Stimulated activated CD8-positive, alpha-beta memory T cell treated with anti-CD3 and anti-CD28 coated beads, Interleukin-12 subunit alpha, Interleukin-12 subunit beta, amount 100 ng/mL, for 24 hours (primary cell): ENCODE measurements around the gene HLA-DPA1.

ENCODE experiments used
- DNase-seq: peaks from one replicate; pipeline ENCODE4 v3.0.0-alpha.2; 2020; ENCODE audit errors: extremely low read depth

Gene HLA-DPA1

DNA sequence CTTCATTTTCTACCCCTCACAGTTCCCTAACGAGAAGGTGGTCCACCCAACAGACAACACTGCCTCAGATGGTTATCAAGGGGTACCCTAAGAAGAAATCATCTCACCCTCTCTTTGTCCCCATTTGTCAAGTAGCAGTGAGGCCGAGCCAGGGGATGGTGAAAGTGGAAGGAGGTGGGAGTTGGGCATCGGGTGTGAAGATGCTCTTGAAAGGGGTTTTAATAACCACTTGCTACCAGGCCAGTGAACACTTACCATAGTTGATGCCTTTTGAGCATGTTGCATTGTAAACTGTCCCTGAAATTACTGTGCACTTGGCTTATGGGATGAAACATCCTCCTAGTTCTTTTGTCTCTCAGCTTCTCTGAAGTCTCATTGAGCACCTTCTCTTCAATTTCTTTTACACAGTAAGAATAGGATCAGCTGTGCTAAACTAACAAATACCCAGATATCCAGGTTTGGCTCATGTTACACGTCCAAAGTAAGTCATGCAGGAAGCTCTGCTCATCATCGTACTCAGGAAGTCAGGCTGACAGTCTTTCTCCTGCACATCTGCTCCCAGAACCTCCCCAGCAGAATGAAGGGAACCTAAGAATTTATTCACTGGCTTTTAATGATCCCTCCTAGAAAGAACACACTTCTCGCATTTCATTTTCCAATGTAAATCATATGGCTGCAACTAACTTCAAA is 15.6 kb upstream of the HLA-DPA1 start:
- DNase-seq = no peak

DNA sequence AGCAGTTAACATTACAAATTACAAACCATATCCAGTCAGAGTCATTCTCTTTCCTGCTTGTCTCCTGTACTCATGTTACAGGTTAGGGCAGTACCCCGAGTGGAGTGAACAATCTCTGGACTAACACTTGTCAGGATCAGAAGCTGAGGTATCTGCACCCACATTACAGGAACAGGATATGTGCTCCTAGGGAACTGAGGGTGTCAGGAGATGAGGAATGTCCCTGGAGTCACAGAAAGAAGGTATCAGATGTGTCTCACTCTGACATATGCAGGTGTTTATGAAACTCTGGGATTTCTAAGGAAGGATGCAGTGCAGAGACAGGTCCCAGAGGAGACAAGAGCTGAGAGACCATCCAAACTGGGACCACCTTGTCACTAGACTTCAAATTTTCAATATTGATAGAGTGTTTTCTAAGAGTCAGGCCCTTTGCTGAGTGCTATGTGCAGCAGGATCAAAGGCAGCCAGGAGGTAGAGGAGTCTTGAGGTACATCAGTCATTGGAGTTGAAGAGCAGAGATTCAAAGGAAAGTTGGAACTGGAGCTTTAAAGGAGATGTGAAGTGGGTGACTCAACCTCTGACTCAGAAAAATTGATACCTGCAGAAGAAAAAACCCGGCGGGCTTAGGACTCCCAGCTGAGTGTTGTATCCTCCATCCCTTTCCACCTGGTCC is 14.9 kb upstream of the HLA-DPA1 start:
- no peak for DNase-seq

- no peak for DNase-seq
Observed at GRCh38 chr6:33085627-33086026, 12.2 kb upstream of the HLA-DPA1 start.

DNA sequence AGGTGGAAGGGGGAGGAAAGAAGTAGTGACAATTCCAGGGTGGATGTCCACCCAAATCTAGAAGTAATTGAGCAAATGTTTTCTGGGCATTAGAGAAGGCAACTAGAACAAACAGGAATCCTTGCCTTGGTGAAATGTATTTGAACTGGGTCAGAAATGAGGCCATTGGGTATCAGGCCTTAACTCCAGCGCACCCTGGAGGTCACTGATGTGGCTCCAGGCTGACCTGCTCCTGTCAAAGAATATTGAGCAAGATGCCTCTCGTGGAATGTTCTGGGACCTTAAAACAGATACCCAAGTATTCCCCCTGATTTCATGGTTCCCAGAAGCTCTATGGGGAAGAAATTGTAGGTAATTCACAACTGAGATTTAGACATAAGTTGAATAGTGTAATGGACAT is 9.3 kb upstream of the HLA-DPA1 start:
- DNase-seq = no peak

GRCh38 chr6:33081098-33081824 is 7.8 kb upstream of the HLA-DPA1 start:
- DNase-seq = no peak

DNA sequence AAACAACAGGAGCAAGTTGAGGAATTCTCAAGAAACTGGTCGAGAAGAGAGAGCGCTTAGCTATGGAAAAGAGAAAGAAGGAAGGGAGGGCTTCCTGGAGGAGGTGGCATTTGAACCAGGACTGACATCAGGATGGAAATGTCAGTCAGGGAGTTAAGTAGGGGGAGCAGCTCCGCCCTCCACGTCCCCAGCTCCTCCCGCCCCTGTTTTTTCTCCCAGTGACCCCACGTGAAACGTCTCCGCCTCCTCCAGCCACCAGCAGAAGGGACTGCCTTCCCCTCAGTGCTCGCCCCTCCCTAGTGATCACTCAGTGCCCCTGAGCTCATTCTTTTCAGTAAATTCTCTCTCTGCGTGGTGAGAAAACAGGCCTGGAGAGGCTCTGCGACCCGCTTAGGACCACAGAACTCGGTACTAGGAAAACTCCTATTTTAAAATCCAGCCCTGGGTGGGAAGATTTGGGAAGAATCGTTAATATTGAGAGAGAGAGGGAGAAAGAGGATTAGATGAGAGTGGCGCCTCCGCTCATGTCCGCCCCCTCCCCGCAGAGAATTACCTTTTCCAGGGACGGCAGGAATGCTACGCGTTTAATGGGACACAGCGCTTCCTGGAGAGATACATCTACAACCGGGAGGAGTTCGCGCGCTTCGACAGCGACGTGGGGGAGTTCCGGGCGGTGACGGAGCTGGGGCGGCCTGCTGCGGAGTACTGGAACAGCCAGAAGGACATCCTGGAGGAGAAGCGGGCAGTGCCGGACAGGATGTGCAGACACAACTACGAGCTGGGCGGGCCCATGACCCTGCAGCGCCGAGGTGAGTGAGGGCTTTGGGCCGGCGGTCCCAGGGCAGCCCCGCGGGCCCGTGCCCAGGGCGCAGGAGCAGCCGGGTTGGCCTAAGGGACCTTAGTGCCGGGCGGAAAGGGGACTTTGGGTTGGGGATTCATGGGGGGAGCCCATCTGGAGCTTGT is 7.0 kb upstream of the HLA-DPA1 start:
- no peak for DNase-seq

DNA sequence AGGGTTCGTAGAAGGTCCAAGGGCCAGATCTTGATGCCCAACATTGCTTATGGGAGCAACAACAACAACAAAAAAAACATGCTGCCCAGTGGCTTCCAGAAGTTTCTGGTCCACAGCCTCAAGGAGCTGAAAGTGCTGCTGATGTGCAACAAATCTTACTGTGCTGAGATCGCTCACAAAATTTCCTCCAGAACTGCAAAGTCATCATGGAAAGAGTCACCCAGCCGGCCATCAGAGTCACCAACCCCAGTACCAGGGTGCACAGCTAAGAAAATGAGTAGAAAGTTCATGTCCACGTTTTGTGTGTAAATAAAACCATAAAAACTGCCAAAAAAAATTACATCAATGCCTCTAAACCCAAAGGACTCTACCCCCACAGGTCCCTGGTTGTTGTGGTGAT is 6.1 kb upstream of the HLA-DPA1 start:
- DNase-seq = no peak

DNA sequence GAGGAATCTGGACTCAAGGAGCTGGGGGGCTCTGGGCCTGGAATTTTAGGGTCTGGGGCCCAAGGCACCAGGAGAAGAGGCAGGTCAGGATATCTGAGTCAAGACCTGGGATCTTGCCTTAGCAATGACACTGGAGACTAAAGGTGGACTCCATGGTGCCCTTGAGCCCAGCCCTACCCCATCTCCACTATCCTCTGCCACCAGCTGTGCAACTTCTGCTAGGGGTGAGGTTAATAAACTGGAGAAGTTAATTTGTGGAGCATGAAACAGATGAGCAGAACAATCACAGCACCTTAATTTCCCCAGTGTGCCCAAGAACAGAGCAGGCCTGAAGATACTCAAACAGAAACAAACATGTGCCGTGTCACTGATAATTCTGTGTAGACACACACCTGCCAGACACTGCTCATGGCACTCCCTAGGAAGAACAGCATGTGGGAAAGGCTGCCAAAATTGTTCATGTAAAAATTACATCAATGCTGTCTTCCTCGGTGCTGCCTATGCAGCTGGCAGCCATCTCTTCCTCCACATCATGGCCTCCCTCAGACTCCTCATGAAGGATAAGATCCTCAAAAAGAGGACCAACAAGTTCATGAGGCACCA is 5.6 kb upstream of the HLA-DPA1 start:
- DNase-seq = no peak

- DNase-seq = no peak
Observed at GRCh38 chr6:33078442-33078841, 5.0 kb upstream of the HLA-DPA1 start.

DNA sequence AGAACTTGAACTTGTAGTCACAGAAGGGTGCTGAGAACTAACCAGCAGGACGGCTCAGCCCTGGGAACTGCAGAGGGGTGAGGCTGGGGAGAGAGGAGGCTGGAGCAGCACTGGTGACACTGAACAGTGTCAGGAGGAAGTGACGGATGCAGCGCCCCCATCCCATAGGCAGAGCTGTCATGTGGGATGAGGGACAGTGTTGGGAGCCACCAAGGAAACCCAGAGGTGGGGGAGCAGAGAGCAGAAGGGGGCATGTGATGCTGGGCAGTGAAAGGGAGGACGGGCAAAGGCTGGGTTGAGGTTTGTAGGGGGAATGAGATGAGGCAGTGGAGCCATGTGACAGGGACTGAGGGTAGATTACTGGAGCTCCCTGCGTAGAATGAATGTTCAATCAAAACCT is 4.5 kb upstream of the HLA-DPA1 start:
- no peak for DNase-seq

- no peak for DNase-seq
Observed at GRCh38 chr6:33076406-33076934, 3.0 kb upstream of the HLA-DPA1 start.

DNA sequence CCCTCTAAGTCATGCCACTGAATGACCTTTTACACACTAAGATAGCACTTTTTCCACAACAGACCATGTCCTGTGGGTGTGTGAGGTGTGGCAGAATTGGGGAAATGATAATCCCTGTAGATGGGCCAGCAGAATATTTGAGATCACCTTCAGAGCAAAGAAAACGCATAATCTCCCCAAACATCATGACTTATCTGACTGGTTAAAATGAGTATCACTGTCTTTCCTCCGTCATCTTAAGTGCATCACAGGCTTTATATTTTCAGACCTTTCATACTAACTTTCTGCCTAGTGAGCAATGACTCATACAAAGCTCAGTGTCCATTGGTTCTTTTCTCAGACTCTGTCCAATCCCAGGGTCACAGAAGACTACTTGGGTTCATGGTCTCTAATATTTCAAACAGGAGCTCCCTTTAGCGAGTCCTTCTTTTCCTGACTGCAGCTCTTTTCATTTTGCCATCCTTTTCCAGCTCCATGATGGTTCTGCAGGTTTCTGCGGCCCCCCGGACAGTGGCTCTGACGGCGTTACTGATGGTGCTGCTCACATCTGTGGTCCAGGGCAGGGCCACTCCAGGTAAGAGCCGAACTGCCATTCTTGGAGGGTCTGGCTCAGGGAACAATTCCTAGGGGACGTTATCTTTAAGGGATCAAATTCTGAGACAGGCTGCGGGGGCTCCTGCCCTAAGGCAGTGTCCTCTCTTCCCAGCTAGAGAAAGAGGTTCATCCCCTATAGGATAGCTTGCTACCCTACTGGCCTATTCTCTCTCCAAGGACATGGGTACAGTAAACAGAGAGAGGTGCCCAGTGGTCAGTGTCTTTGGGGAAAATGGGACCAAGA is 2.3 kb upstream of the HLA-DPA1 start, which contains the start of gene HLA-DPB1:
Gene HLA-DPB1 (plus strand): TSS at position 423 of the 838 bp plus-strand sequence. CDS start 52 bp downstream, at position 475.
- DNase-seq = no peak

GRCh38 chr6:33075208-33075567 is 1.7 kb upstream of the HLA-DPA1 start:
- no peak for DNase-seq

DNA sequence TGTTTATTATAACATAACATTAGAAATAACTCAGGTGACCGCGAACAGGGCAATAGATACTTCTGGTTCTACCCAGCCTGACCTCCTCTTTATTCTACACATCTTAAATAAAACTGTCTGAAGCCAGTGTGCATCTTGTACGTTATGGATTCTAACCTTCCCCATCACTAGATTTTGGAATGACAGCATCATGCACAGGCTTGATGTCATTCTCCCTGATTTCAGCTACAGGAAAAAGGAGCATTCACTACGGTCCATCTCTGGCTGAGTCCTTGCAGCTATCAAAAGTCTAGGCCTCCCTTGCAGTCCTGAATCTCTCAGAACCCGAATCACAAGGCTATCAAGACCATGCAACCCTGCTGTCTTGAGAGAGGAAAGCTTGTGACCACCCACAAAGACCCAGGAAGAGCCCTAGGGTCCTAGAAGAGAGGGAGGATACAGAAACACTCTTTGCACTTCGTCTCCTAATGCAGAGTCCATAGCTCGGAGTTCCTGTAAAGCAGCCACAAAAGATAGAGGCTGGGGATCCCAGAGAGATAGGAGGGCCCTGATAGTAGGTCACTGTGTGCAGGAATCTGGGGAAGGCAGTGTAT is 845 bp downstream of the HLA-DPA1 start:
- no peak for DNase-seq

GRCh38 chr6:33071569-33071968 is 1.9 kb downstream of the HLA-DPA1 start:
- DNase-seq = no peak

DNA sequence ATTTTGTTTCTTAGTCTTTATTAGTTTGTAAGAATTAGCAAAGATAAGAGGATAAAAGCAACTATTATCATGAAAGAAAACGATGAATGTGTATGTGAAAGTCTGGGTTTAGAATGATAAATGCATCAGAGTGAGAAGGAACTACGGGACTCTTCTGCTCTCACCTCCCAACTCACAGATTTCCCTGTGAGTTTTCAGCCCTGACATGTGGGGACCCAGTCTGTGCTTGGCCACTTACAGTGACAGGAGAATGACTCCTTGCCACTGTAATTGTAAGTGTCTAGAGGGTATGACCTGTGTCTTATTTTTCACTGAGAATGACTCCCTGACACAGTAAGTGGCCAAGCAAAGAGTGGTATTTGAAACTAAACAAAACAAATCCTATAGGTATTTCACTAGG is 2.5 kb downstream of the HLA-DPA1 start:
- no peak for DNase-seq

- no peak for DNase-seq
Observed at GRCh38 chr6:33069021-33069738, 4.3 kb downstream of the HLA-DPA1 start.

DNA sequence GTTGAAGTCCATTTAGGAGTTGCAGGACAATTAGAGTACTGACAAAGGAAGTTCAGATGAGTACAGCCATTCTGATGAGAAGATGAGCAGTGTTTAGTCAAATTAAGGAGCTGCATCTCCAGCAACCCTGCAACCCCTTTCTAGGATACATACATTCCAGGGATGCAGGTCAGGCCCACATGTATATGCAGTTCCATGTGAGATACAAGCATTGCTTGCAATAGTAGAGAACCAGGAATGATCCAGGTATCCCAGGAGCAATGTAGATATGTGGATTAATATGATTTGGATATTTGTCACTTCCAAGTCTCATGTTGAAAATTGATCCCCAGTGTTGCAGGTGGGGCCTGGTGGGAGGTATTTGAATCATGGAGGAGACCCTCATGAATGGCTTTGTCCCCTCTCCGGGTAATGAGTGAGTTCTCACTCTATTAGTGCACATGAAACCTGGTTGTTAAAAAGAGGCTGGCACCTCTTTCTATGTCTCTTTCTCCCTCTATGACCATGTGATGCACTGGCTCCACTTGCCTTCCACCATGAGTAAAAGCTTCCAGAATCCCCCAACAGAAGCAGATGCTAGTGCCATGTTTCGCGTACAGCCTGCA is 6.4 kb downstream of the HLA-DPA1 start:
- no peak for DNase-seq

- DNase-seq = no peak
Observed at GRCh38 chr6:33065312-33065711, 8.1 kb downstream of the HLA-DPA1 start.
